Measurements from ENCODE around the gene SNX18.
"Not testable (repeated sequence)": the region's sequence is repeated elsewhere in the genome, so short reads cannot be mapped to it uniquely, and the experiment has no call there.

Gene SNX18

DNA sequence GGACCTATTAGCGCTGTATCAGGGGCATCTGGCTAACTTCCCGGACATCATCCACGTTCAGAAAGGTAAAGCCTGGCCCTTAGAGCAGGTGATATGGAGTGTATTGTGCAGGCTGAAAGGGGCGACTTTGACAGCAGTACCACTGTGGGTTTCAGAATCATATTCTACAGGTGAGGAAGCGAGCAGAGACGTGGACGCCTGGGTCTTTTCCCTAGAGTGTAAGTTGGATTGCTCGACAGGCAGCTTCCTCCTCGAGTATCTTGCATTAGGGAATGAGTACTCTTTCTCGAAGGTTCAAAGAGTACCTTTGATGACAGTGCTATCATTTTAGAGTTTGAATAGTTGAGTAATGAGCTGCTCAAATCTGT, 1.9 kb downstream of the SNX18 start:
- DNase-seq (ENCODE audit: low spot score): no peak

DNA sequence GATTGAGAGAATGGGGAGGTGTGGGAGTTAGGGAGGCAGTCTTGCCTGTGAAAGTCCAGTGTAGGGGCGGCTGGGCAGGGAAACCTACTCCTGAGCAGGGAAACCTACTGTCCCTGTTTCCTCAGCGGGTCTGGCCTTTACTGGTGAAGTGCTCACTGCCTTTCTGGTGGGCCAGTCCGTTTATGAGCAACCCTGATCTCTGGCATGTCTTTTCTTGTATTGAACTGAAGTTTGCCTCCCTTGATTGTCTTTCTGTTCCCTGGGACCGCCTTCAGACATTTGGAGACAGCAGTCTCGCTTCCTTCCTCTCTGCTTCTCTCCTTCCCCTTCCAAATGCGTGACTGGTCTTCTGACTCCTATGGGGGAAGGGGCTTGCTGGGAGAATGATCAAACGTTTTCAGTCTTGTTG, 2.9 kb downstream of the SNX18 start:
- no peak for DNase-seq (ENCODE audit: low spot score)

DNA sequence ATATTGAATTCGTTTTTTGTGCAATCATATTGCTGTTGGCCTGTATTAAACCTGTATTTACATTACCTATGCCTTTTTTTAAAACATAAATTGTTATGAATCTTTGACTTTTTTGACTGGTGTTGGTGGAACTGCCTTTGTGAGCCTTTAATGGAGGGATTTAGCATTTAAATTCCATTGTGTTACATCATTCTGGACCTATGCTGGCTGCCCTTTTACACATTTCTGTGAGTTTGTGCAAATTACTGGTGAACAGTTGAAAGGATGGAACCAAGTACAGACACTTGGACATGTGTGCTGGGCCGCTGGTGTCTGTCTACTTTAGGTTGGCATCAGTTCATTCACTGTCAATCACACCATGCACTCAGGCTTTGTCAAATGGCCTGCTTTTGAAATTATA, 3.4 kb downstream of the SNX18 start:
- DNase-seq (ENCODE audit: low spot score): no peak

DNA sequence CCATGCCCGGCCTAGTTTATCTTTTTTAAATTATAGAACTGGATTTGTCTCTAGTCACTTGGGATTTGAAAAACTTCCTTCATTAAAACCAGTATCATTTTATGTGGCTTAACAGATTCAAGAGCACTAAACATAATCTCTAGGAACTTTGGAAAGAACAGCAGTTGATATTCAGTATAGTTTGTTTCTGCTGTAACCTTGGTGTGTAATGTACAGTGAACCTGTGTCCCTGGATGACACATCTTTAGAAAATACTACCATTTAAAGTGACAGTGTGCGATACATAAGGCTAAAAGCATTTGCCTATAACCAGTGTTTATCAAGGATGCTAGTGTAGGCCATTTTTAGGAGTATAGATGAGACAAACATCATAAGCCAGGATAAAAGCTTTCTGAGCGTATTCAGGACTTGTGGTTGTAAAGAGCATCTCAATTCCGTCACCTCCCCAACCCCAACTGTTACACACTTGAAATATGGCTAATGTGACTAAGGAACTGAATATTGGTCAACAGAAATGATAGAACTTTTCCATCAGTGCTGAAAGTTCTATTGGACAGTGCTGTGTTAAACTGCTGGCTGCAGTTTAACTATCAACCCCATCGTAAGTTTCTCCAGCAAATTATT, 4.4 kb downstream of the SNX18 start:
- no peak for DNase-seq (ENCODE audit: low spot score)

DNA sequence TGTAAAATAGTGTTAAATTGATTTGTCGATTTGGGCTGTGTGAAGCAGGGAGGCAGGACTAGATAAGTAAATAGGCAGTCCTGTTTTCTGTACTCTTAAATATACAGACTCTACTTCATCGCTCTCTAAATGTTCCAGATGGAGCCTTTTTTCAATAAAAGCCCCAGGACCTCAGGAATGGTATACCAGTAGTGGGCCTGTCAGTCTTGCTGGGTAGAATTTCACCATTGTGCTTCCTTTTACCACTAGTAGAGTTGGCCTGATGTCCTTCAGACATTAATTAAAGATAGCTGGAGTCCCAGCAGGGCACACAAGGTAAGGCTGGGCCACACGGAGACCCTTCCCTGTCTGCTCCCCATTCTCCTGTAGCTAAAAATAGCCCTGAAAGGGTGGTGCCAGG, 6.0 kb downstream of the SNX18 start:
- no peak for DNase-seq (ENCODE audit: low spot score)

DNA sequence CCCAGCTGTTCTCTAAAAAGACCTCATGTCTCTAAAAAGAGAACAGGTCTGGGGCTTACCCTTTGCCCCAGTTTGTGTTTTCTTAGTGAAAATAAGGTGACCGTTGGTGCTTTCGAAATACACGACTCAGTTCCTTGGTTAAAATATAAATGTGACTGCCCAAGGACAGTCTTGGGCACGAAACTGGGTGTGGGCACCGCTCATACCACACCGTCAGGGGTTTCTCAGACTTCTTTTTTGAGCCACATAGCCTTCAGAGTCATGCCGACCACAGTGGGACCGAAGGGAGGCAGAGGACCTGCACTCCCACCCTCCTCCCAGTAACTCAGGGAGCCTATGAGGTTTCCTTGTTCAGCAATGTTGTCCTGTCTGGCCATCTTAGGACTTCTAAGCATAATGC, 6.5 kb downstream of the SNX18 start:
- no peak for DNase-seq (ENCODE audit: low spot score)

DNA sequence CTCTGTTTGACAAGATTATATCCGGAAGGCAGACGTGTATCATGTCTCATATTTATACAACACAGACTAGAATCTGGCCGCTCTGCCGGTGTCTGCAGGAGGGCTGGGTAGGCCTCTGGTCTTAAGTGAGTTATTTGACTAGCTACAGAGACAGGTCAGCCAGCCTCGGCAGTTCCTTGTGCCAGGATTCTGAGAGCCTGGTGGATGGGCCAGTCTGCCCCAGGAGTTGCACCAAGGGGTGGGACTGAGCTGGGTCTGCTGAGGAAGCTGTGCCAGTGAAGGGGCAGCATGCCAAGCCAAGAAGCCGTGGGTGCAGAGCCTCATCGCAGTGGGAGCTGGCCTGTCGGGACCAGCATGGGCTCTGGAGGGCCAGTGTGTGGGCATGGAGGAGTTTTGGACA, 7.1 kb downstream of the SNX18 start:
- DNase-seq (ENCODE audit: low spot score): no peak

DNA sequence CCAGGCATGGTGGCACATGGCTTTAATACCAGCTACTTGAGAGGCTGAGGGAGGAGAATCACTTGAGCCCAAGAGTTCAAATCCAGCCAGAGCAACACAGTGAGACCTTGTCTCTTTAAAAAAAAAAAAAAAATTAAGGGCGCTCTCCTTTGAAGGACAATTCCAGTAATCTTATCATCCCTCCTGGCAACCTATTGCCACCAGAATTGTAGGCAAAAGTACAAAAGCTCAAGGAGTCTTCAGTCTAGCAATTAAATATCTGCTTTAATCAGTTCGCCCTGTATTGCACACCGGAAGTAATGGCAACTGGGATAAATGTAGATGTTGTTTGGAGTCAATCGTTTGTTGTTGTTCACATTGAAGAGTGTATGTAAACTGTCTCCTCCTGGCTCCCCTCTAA, 7.7 kb downstream of the SNX18 start:
- DNase-seq (ENCODE audit: low spot score): no peak

DNA sequence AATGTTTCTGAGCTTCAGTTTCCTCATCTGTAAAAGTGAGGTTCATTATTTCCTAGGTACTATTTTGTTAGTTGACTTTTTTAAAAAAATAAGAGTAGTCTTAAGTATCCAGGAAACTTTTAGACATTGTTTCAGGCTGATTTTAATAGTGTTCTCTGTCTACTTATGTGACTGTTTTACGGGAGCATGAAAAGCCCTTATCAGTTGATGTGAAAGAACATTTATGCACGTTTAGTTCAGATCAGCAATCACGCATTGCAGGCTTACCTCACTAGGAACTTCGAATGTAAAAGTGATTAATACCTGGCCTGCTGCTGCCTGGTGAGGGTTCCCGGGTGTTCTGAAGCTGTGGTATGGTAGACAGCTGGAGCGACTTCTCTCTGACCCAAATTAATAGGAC, 8.1 kb downstream of the SNX18 start:
- no peak for DNase-seq (ENCODE audit: low spot score)

DNA sequence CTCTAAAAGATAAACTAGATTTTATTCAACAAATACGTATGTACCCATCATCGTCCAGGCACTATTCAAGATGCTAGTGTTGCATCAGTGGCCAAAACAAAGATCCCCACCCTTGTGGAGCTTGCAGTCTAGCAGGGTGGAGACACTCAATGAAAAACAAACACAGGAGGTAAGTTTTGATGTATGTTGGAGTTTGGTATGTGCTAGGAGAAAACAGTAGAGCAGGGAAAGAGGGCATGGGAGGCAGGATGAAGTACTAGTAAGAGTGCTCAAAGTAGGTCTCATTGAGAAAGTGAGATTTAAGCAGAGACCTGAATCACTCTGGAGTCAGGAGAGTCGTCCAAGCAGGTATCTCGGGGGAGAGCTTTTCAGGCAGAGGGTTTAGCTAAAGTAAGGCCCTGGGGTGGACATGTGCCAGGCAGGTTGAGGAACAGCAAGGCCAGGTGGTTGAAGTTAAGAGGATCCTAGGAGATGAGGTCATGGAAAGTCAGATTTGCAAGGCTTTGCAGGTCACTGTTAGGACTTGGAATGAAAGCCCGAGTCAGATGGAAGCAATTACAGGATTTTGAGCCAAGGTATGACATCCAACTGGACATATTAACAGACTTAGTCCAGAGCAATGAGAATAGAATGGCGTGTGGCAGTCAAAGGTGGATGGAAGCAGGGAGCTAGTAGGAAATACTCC, 9.2 kb downstream of the SNX18 start:
- DNase-seq (ENCODE audit: low spot score): no peak

DNA sequence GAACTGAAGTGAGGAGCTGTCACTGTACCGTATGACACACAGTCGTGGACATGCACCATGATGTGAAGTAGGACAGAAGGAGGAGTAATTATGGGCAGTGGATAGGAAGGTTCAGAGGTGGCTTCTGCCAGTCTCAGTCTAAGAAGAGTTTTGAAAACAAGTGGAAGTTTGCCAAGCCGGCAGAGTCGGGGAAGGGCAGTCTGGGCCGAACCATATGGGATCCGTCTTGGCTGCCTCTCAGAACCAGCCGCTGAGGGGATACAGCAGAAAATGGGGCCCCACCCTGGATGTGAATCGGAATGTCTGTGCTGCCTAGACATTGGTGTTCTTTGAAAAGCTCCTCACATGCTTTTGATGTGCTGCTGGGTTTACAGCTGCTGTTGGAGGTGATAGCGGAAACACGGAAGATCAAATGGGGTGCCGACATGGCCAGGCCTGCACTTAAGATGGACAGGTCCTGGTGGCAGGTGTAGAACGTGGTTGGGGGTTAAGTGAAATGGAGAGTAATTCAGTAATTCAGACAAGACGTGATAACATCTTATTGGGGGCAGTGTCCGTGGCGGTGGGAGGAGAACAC, 11.2 kb downstream of the SNX18 start:
- no peak for DNase-seq (ENCODE audit: low spot score)

DNA sequence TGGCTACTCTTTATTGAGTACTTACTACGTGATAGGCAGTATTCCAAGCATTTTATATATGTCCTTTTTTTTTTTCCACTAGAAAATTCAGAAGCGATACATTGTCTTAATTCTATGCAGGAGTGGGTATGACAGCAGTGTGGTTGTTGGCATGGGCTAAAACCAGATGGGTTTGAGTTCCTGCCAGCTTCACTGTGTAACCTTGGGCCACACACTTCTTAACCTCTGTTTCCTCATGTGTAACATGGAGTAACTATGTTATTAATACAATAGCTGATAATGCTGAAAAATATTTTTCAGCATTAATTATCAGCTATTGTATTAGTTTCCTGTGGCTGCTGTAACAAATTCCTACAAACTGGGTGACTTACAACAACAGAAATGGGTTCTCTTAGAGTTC, 12.0 kb downstream of the SNX18 start:
- DNase-seq (ENCODE audit: low spot score): no peak

DNA sequence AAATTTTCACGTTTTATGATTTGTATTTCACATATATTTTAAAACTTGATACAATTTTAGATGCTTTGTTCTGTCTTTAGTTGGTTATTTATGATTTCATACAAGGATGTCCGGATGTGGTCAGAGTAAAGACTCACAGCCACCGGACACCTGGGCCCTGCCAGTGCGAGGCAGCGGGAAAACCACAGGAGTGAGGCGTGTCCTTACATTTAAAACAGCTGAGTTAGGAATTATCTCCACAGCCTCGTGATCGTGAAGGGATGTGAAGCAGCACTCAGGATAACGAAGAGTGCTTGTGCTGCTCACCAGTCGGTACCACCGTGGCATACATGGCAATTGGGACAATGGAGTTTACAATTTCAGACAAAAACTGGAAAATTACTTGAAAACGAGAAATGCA, 14.0 kb downstream of the SNX18 start:
- DNase-seq (ENCODE audit: low spot score): no peak

DNA sequence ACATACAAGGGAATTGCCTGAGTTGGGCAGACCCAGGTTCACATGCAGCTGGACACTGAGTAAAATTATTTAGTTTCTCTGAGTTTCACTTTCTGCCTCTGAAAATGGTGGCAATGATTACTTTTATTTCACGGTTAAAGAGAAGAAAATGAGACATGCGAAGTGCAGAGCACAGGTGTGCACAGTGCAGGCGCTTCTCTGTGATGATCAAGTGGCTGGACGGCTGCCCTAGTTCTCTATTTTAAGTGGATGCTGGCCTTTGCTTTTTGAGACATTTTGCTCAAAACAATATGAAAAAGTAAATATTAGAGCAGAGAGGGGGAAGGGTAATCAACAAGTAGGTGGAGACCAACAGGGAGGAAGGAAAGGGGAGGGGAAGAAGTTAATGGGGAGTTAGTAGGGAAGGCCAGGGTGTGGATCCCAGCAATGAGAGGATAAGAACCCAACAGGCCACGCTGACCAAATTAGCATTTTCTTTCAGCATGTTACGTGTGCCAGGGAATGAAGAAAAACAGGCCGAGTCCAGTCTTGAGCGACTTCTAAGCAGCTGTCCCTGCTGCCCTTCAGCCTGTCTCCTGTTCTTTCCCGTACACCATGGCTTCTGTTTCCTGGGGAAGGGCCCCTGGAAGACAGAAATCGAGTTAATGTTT, 16.1 kb downstream of the SNX18 start:
- no peak for DNase-seq (ENCODE audit: low spot score)

DNA sequence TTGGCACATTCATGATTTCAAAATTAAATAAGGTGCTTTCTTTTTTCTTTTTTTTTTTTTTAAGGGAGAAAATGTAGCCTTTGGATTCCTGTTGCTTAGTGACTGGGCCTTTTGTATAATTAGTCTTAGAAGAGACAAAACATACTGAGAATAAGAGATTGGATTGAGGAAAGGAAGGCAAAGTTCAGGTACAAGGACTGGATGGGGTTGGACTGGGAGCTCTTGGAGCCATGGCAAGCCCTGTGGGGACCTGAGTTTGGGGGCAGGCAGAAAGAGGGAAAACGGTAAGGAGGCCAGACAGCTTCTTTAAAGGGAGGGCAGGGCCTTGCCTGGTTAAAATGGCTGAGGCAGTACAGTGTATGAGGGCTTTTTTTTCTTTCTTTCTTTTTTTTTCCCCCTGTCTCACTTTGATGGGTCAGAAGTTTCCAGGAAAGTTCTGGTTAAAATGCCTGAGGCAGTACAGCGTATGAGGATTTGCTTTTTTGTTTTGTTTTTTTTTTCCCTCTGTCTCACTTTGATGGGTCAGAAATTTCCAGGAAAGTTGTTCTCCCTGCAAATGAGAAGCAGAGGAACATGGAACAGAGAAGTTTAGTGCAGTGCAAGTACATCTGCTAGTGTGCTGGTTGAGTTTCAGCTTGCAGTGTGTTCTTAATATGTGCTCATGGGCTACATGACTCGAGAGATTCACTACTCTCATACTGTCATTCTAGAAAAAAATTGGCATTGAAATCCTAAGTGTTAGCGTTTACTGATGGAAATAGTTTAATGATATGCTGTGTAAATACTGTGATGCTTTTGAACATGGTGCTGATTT, 16.8 kb downstream of the SNX18 start:
- no peak for DNase-seq (ENCODE audit: low spot score)

DNA sequence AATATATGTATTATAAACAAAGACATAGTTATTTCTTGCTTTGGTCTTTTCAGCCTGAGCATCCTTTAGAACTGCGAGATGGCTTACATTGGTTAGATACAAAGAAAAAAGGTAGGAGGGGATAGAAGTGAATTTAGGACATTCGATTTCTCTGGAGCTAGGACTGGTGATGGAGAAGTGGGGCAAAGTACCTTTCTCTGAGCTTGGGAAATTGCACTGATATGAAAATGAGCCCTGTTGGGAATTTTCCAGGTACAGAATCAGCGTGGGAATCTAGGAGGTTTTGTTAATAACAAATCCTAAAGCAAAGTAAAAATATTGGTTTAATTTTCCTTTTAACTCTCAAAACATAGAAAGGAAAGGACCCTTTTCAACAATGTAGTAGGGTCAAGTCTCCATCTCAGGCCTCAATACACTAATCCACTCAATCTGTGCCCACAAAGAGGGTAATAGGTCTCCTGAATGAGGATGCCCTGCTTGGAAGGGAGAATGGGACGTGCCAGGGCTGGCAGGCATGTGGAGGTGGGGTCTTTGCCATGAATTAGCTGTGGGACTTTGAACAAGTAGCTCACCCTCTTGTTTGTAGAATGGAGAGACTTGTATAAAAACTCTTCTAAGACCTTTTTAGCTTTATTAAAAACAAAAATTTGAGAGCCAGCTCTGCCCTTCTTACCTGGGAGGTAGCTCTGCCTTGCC, 17.7 kb downstream of the SNX18 start:
- DNase-seq (ENCODE audit: low spot score): no peak

DNA sequence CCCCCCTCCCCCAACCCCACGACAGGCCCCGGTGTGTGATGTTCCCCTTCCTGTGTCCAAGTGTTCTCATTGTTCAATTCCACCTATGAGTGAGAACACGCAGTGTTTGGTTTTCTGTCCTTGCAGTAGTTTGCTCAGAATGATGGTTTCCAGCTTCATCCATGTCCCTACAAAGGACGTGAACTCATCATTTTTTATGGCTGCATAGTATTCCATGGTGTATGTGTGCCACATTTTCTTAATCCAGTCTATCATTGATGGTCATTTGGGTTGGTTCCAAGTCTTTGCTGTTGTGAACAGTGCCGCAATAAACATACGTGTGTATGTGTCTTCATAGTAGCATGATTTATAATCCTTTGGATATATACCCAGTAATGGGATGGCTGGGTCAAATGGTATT, 18.8 kb downstream of the SNX18 start:
- DNase-seq (ENCODE audit: low spot score): not testable (repeated sequence)

DNA sequence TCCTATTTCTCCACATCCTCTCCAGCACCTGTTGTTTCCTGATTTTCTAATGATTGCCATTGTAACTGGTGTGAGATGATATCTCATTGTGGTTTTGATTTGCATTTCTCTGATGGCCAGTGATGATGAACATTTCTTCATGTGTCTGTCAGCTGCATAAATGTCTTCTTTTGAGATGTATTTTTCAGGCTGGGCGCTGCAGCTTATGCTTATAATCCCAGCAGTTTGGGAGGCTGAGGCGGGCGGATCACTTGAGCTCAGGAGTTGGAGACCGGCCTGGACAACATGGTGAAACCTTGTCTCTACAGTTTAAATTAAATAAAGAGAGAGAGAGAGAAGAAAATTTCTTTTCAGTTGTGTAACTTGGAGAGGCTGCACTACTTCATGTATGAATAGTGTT, 19.3 kb downstream of the SNX18 start:
- DNase-seq (ENCODE audit: low spot score): not testable (repeated sequence)

DNA sequence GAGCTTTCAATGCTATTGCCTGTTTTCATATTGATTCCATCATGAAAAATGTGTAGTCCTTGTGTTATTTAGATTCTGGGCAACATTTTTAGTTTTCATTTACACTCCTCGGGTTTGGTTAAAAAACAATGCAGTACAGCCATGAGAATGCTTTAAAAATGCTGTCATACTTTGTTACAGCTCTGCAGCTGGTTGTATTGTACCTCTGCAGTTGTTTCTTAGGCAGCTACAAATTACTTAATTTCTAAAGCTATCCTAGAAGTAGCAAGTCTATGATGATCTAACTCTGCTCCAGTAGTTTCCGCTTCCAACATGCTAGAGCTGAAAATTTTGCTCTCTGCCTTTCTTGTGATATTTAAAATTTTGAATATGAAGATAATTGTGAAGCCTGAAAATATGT, 20.2 kb downstream of the SNX18 start:
- no peak for DNase-seq (ENCODE audit: low spot score)

DNA sequence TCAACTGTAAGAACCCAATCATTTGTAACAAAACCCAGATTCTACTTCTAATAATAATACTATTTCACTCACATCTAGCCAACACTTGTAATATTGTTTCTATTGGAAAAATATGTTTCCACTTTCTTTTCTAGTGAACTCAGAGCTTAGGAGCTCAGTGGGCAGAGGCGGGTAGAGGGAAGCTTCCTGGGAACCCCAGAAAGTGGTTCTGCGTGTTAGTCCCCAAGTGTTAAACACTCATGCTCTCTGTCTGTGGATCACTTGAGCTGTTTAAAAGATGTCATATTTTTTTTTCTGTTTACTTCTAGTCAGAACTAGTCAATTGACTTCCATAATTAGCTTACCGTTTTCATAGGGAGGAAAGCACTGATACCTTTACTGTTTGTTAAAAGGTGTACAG, 20.6 kb downstream of the SNX18 start:
- DNase-seq (ENCODE audit: low spot score): no peak

DNA sequence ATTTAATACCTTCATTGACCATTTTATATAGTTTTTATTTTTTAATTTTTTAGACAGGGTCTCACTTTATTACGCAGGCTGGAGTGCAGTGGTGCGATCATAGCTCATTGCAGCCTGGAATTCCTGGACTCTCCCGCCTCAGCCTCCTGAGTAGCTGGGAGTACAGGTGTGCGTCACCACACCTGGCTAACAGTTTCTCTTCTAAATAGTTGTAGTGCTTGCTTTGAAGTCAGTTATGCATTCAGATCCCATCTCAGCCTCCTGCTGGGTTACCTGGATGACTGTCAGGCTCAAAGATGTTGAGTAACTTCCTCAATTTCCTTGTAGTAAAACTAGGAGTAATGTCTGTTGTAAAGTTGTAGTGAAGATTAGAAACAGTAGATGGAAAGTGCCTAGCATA, 21.4 kb downstream of the SNX18 start:
- DNase-seq (ENCODE audit: low spot score): no peak

DNA sequence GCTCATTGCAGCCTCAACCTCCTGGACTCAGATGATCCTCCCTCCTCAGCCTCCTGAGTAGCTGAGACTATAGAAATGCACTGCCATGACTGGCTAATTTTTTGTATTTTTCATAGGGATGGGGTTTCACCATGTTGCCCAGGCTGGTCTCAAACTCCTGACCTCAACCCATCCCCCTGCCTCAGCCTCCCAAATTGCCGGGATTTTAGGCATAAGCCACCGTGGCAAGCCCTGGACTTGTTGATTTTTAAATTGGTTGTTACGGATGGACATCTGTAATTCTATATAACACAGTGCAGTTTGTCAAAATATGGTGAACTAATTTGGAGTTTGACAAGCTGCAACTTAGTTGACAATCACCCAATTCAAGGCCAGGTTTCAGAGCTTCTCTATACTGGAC, 22.7 kb downstream of the SNX18 start:
- DNase-seq (ENCODE audit: low spot score): no peak
